ENCODE results near the gene IGSF6.

DNA sequence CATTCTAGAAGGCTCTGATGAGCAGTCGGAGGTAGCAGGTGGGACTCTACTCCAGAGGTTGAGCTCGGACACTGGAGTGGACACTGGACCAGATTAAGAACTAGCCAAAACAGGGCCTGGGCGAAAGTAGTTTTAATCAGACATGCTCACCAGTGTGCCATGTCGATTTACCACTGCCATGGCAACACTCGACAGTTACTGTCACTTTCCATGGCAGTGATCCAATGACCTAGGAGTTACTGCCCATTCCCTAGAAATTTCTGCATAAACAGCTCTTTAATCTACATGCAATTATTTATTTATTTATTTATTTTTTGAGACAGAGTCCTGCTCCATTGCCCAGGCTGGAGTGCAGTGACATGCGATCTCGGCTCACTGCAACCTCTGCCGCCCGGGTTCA is 60.2 kb downstream of the IGSF6 start:
- TF ChIP-seq, protein P1, sequence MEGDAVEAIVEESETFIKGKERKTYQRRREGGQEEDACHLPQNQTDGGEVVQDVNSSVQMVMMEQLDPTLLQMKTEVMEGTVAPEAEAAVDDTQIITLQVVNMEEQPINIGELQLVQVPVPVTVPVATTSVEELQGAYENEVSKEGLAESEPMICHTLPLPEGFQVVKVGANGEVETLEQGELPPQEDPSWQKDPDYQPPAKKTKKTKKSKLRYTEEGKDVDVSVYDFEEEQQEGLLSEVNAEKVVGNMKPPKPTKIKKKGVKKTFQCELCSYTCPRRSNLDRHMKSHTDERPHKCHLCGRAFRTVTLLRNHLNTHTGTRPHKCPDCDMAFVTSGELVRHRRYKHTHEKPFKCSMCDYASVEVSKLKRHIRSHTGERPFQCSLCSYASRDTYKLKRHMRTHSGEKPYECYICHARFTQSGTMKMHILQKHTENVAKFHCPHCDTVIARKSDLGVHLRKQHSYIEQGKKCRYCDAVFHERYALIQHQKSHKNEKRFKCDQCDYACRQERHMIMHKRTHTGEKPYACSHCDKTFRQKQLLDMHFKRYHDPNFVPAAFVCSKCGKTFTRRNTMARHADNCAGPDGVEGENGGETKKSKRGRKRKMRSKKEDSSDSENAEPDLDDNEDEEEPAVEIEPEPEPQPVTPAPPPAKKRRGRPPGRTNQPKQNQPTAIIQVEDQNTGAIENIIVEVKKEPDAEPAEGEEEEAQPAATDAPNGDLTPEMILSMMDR (IDR thresholded peaks at IDR 0.05): no peak
- no peak for TF ChIP-seq POLR2A (IDR thresholded peaks at IDR 0.05)
